PC-9 (cell line): ENCODE data around the gene MYOM1.

Experiments
- CTCF ChIP-seq: fragments of 200-600 bp; sonication (generic); conservative IDR thresholded peaks from 2 replicates; pipeline ENCODE4 v1.6.1; 2017; ENCODE audit warnings: mixed run types, antibody characterized with exemption, mild to moderate bottlenecking, moderate library complexity
- EZH2 ChIP-seq: fragments of 200-600 bp; sonication (generic); IDR thresholded peaks from 2 replicates; pipeline ENCODE4 v1.8.0; 2017; ENCODE audit warnings: antibody characterized with exemption, low read depth

GRCh38 chr18:3107740-3108151 is 112.0 kb downstream of the MYOM1 start:
- TF ChIP-seq CTCF (no peak), EZH2 (no peak)
